CD1c-positive myeloid dendritic cell (primary cell): ENCODE measurements around the gene IPO8.

Source experiments
- DNase-seq: peaks from one replicate; pipeline ENCODE4 v3.0.0-alpha.2; 2016; ENCODE audit errors: extremely low spot score

Gene IPO8

GRCh38 chr12:30695199-30696102, at the start of gene IPO8:
IPO8 (minus strand) TSS chr12:30695869; CDS start chr12:30695647, 222 bp downstream.
- peak; percentile 93 for DNase-seq

DNA sequence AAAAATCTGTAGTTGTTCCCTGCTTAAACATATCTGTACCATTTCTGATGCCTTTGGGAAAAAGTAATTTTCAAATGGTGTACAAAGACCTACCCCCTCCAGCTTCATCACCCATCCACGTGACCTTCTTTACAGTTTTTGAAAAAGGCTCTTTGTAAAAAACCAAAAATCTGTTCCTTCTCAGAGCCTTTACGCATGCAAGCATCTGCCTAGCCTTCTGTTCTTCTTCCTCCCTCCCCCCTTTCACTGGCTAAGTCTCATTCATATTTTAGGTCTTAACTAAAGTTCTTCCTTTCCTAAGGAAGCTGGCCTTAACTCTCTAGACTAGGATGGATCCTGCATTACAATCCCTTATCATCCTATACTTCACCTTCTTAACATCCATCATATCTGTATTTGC, 48.7 kb upstream of the IPO8 start:
- DNase-seq: no peak

DNA sequence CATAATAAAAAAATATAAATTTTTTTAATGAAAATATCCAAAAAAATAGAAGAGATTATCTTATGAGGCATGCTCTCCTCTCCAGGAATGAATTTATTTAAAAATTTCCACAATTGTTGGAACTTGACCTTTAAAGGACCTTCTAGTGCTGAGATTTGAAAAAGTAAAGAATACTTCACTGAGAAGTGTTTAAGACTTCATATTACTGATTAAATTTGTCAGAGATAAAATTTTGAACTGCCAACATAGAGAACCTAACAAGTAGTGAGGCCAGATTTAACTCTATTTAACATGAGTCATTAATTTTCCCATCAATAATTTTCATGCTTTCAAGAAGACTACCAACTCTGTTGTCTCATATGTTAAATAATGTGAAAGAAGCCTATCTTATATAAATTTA, 44.6 kb upstream of the IPO8 start:
- DNase-seq: no peak

DNA sequence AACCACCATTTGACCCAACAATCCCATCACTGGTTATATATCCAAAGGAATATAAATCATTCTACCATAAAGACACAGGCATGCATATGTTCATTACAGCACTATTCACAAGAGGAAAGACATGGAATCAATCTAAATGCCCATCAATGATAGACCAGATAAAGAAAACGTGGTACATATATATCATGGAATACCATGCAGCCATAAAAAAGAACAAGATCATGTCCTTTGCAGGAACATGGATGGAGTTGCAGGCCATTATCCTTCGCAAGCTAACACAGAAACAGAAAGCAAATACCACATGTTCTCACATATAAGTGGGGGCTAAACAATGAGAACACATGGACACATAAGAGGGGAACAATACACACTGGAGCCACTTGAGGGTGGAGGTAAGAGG, 43.4 kb upstream of the IPO8 start:
- DNase-seq: no peak

DNA sequence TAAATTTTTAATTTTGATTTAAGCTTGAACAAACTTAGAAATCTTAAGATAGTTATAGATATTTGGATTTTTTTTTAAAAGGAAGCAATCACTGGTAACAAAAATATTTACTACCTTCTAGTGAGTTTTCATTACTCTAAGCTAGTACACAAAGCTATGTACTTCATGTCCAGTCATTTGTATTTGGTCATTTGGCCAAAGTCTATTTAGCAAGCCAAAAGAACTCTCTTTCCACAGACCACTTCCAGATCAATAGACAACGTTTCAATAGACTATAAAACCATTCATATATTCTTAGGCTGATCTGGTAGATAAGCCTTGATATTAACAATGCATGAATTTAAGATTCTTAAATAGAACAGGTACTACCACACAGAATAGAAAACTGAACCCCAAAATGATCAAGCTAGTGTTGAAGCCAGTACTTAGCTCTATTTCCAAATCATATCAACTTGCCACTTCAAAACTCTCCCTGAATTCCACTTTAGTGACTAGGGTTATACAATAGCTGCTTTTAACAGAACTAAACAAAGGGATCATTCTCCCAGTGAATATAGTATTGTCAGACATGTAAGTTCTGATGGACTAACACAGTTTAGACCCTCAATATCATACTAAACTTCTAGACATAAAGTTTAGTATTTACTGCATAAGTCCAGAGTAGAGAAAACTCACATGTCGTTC, 37.4 kb upstream of the IPO8 start:
- DNase-seq: no peak

- DNase-seq: no peak
Measured at GRCh38 chr12:30730011-30730410, 34.3 kb upstream of the IPO8 start.

- no peak for DNase-seq
Measured at GRCh38 chr12:30729547-30729946, 33.9 kb upstream of the IPO8 start.

- DNase-seq: no peak
Measured at GRCh38 chr12:30726647-30727046, 31.0 kb upstream of the IPO8 start.

GRCh38 chr12:30725739-30726138, 30.1 kb upstream of the IPO8 start:
- DNase-seq: no peak

GRCh38 chr12:30719060-30719459, 23.4 kb upstream of the IPO8 start:
- no peak for DNase-seq

DNA sequence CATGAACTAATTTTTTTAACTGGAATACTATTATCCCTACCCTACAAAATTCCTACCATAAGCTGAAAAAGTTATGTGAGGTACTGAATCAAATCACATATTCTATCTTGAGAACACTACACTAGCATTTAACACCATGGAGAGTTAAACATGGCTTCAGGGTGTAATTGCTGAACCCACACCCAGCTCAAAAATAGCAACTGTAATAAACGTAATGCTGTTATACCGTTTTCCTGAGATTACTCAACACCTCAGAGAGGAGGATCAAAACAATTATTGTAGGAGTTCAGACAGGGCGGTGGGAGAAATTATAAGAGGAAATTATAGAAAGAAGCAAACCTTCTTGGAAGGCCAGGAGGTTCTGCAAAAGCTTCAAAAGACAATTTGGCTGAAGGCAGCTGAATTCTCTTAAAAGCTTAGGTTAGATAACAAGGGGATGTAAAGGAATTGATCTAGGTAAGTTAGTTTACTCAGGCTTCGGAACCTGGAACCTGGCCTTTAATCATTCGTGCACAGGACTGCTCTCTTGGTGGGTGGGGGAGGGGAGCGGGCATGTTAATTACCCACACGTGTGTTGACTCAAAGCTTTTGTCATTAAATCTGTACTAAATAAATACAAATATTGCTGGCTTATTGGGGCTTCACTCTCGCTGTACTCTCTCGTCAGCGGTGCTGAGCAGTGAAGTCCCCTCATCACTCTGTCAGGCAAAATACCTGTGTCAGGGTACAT, 12.1 kb upstream of the IPO8 start:
- no peak for DNase-seq

DNA sequence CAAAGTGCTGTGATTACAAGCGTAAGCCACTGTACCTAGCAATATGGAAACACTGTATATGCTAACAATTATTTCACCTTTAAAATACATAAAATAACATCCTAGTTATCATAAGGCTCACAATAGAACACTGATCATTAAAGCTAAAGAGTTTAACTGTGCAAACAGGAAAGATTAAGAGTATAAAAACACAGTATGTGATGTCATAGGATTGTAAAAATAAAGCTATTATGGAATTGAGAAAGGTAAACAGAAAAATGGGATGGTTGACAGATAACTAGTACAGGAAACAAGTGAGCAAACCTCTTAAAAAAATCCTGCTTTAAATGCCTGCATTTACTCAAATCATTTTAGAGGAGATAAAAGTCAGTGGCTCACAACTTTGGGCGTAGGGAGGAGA, 10.8 kb upstream of the IPO8 start:
- DNase-seq: no peak

GRCh38 chr12:30701056-30701455, 5.4 kb upstream of the IPO8 start:
- no peak for DNase-seq

DNA sequence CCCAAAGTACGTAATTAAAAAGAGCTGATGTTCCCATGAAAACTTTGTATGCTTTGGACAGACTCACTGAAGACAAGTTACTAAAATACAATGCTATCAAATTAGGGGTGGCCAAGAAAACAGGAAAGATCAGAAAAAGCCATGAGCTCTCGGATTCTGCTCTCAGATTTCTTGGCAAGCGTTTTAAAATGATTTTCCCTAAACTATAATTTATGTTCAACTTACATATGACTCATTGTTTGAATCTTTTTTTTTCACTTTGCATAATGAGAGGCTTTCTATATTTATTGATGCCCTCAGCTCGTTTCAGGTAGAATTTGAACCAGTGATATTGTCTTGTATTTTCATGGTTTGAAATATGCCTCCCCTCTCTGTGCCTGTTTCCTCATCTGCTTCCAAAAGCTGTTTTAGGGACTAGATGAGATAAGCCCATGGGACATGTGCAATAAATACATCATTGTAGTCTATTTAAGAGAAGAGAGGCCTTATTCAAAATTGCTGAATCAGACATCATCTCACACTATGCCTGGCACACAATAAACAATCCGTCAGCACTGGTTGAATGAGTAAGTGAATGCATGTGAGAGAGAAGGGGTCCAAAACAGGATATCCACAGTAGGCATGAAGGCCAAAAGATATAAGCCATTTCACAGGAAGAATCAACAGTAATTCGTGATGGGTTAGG, 4.7 kb upstream of the IPO8 start:
- DNase-seq: no peak

DNA sequence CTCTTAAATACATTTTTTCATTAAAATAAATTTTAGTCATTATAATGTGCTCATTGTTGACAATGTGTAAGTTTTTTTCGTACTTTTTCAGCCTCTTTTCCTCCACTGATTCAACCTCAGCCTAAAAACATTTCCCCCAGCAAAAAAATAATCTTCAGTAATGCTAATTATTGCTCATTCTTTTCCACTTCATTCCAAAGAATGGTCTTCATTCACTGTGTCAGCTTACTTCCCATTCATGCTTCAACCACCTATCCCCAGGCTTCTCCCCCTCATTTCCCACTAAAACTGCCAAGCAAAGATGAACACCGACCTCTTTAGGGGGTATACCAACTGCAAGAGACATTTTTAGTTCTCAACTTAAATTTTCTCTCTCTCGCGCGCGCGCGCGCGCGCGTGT, 2.7 kb upstream of the IPO8 start:
- DNase-seq: no peak

DNA sequence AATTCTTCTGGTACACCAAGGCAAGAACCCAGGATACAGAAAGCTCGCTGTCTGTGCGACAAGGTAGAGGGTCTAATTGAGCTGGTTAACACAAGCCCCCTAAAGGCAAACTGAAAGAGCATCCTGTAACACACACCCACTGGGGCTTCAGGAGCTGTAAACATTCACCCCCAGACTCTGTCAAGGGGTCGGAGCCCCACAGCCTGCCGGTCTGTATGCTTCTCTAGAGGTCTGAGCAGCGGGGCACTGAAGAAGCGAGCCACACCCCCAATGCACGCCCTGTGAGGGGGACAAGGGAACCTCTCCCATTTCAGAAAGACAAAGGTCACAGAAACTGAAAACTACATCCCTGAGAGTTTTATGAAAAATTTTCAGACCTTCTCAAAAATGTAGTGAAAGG, 1.3 kb upstream of the IPO8 start:
- no peak for DNase-seq

DNA sequence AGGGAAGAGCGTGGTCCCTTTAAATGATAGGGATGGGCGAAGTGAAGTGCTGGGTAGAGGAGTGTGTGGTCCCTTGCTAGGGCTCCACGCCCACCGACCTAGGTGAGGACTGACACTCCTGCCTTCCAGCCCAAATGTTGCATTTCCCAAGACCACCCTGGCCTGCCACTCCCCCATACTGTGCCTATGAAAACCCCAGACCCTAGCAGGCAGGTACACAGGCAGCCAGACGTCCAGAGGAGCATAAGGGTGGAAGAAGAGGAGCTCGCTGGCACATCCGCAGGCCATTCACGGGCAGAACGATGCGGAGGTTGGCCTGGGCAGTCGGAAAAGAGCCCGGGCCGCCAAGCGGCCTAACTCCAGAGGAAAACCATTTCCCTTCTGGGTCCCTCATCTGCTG, 817 bp upstream of the IPO8 start:
- no peak for DNase-seq

DNA sequence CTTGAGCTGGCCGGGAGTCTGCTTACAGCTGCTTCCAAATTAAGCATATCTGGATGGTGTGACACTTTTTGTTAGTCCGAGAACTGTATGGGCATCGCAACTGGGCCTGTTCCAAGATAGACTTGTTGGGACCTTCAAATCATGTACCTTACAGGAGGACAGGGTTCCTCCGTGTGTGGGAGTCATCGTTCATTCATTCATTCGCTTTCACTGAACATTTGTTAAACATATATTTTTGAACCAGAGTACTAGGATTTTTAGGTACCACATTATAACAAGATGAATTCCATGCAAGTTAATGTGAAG, 387 bp upstream of the IPO8 start:
- DNase-seq: no peak

GRCh38 chr12:30694412-30695198, 1.1 kb downstream of the IPO8 start:
- peak; percentile 14 for DNase-seq

- DNase-seq: no peak
Measured at GRCh38 chr12:30692470-30692869, 3.2 kb downstream of the IPO8 start.

DNA sequence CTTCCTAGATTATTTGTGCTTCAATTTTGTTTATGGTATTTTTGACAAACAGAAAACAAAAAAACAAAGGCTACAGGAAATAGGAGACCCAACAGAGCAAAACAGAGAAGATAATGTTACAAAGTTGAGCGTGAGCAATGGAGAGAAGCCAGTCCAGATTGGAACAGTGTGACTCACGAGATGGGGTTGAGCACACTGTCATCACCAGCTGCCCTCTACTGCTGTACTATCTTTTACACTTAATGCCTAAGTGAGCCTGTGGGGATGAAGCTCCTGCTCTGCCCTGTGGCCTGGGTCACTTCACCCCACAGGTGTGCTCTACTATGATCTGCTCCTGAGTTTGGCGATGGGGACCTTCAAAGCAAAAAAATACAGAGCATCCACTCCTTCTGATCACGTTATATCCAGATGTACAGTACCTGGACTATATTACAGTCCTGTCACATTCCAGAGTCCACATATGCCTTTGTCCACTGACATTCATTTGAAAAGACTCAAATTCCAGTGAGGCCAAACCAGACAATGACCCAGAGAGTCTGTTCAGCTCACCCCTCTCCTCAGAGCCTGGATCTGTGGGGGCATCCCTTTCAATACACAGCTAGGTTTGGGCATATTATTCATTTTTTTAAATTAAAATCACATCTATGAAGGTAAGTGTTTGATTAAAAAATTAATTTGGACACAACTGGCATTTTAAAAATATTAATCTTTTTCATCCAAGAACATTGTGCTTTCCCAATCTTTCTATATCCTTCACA, 4.4 kb downstream of the IPO8 start:
- no peak for DNase-seq
